K562 (cell line): ENCODE measurements around the gene SLC35E2B.
"Not testable (repeated sequence)": the region's sequence is repeated elsewhere in the genome, so short reads cannot be mapped to it uniquely, and the experiment has no call there.

ENCODE experiments used
- ADNP ChIP-seq: fragments of 200-800 bp; sonication (Bioruptor generic); IDR thresholded peaks from 2 replicates; pipeline ENCODE4 v1.6.1; 2016; ENCODE audit warnings: missing genetic modification characterization, missing compliant biosample characterization
- GATA2 ChIP-seq: sonication (generic); formaldehyde crosslinking; IDR thresholded peaks from 2 replicates; pipeline ENCODE4 v1.4.0; 2020; ENCODE audit warnings: mild to moderate bottlenecking, missing genetic modification reagents
- POLR2A ChIP-seq: fragments of 450-650 bp; conservative IDR thresholded peaks from 2 replicates; pipeline ENCODE4 v1.6.1; 2016
- SREBF1 ChIP-seq: fragments of 150-350 bp; IDR thresholded peaks from 2 replicates; pipeline ENCODE4 v1.6.1; 2014; ENCODE audit warnings: antibody characterized with exemption, low read depth, low read length, borderline replicate concordance
- TEAD1 ChIP-seq, 2 experiments: fragments of 450-650 bp in 1 of 2; sonication (generic) in 1 of 2; formaldehyde crosslinking; IDR thresholded peaks; 2 replicates each; pipeline versions ENCODE4 v1.4.0 to v1.8.0; 2020 to 2022; ENCODE audit warnings: mild to moderate bottlenecking in 2 of 2, missing genetic modification reagents in 1 of 2
- ZFP36 ChIP-seq: fragments of 150-350 bp; IDR thresholded peaks from 2 replicates; pipeline ENCODE4 v1.6.1; 2018; ENCODE audit warnings: low read length, low read depth; ENCODE audit not compliant: partially characterized antibody

GRCh38 chr1:1699061-1699460, 6.5 kb upstream of the SLC35E2B start:
- not testable (repeated sequence) for TF ChIP-seq TEAD1 (CRISPR knock-in tag; IDR thresholded peaks at IDR 0.05); ZFP36; SREBF1; ADNP (tag); POLR2A; GATA2 (CRISPR knock-in tag)
